CD1c-positive myeloid dendritic cell (primary cell): ENCODE data around the gene HTRA3.
A peak's percentile ranks its signal among the peaks of the same experiment; 100 is the strongest.

Source experiments
- DNase-seq: peaks from one replicate; pipeline ENCODE4 v3.0.0-alpha.2; 2016; ENCODE audit errors: extremely low spot score

The HTRA3 gene

GRCh38 chr4:8234715-8235114, 34.8 kb upstream of the HTRA3 start:
- no peak for DNase-seq

GRCh38 chr4:8235224-8235623, 34.3 kb upstream of the HTRA3 start:
- DNase-seq, result no peak

GRCh38 chr4:8235686-8236085, 33.9 kb upstream of the HTRA3 start:
- DNase-seq, result no peak

GRCh38 chr4:8236106-8236919, 33.2 kb upstream of the HTRA3 start:
- no peak for DNase-seq

- DNase-seq, result no peak
Measured at GRCh38 chr4:8236920-8237195, 32.7 kb upstream of the HTRA3 start.

GRCh38 chr4:8237256-8237989, 32.1 kb upstream of the HTRA3 start:
- DNase-seq, result no peak

GRCh38 chr4:8238036-8238511, 31.5 kb upstream of the HTRA3 start:
- DNase-seq, result no peak

GRCh38 chr4:8238515-8239053, 31.0 kb upstream of the HTRA3 start:
- DNase-seq, result peak; percentile 59

GRCh38 chr4:8239226-8239625, 30.3 kb upstream of the HTRA3 start:
- DNase-seq, result no peak

GRCh38 chr4:8239661-8240060, 29.9 kb upstream of the HTRA3 start:
- no peak for DNase-seq

- DNase-seq, result no peak
Measured at GRCh38 chr4:8240211-8241041, 29.1 kb upstream of the HTRA3 start.

GRCh38 chr4:8241211-8241779, 28.3 kb upstream of the HTRA3 start:
- DNase-seq, result no peak

GRCh38 chr4:8241895-8242696, 27.5 kb upstream of the HTRA3 start:
- DNase-seq, result peak; percentile 84

- peak; percentile 20 for DNase-seq
Measured at GRCh38 chr4:8242782-8243560, 26.6 kb upstream of the HTRA3 start.

- no peak for DNase-seq
Measured at GRCh38 chr4:8244001-8244757, 25.4 kb upstream of the HTRA3 start.

- no peak for DNase-seq
Measured at GRCh38 chr4:8244931-8245460, 24.6 kb upstream of the HTRA3 start.

GRCh38 chr4:8245884-8246833, 23.4 kb upstream of the HTRA3 start:
- no peak for DNase-seq
